Astrocyte (in vitro differentiated cells and primary cell): ENCODE measurements around the gene TRIM39. TPM values are rescaled to one million over a fixed set of nuclear protein-coding genes. Genes with fewer than 3 reads are reported as not detected.

Source experiments
- DNase-seq: peaks from one replicate; pipeline ENCODE4 v3.0.0-alpha.2; 2010; ENCODE audit warnings: low read depth
- FAIRE-seq: peaks from 2 replicates; lab custom pipeline; 2011; peaks lifted over from hg19 to GRCh38; lab: Jason Lieb, UNC
- H2AFZ ChIP-seq: 2 replicates; pipeline ENCODE4 v1.6.0; 2012; ENCODE audit warnings: low read depth, low read length, inconsistent platforms
- H3K27ac ChIP-seq: 2 replicates; pipeline ENCODE4 v1.5.1; 2011; ENCODE audit warnings: low read depth, low read length, inconsistent platforms
- H3K27me3 ChIP-seq: 2 replicates; pipeline ENCODE4 v1.6.0; 2011; ENCODE audit warnings: low read length, inconsistent platforms; ENCODE audit not compliant: insufficient read depth
- H3K36me3 ChIP-seq: 2 replicates; pipeline ENCODE4 v1.5.1; 2011; ENCODE audit warnings: low read length, inconsistent platforms; ENCODE audit not compliant: insufficient read depth
- H3K4me1 ChIP-seq: 2 replicates; pipeline ENCODE4 v1.5.1; 2011; ENCODE audit warnings: low read length, inconsistent platforms; ENCODE audit not compliant: insufficient read depth
- H3K4me2 ChIP-seq: 2 replicates; pipeline ENCODE4 v1.6.0; 2012; ENCODE audit warnings: low read length, inconsistent platforms
- H3K4me3 ChIP-seq: 2 replicates; pipeline ENCODE4 v1.5.1; 2011; ENCODE audit warnings: low read depth, mild to moderate bottlenecking, low read length, inconsistent platforms; ENCODE audit not compliant: insufficient read depth
- H3K79me2 ChIP-seq: 2 replicates; pipeline ENCODE4 v1.6.0; 2012; ENCODE audit warnings: mild to moderate bottlenecking, low read length, inconsistent platforms; ENCODE audit not compliant: insufficient read depth
- H3K9ac ChIP-seq: 2 replicates; pipeline ENCODE4 v1.6.0; 2012; ENCODE audit warnings: mild to moderate bottlenecking, low read length, inconsistent platforms
- H3K9me3 ChIP-seq: 2 replicates; pipeline ENCODE4 v1.5.1; 2012; ENCODE audit warnings: low read depth, mild to moderate bottlenecking, low read length, inconsistent platforms; ENCODE audit not compliant: insufficient read depth
- H4K20me1 ChIP-seq: 2 replicates; pipeline ENCODE4 v1.6.0; 2012; ENCODE audit warnings: low read length, inconsistent platforms; ENCODE audit not compliant: insufficient read depth
- H3K27ac Mint-ChIP-seq: one replicate; pipeline ENCODE4 v1.8.0; 2021; ENCODE audit warnings: mild to moderate bottlenecking, mixed read lengths; ENCODE audit not compliant: unreplicated experiment
- H3K27me3 Mint-ChIP-seq: one replicate; pipeline ENCODE4 v1.8.0; 2021; ENCODE audit warnings: low read depth, mixed read lengths; ENCODE audit not compliant: unreplicated experiment
- H3K36me3 Mint-ChIP-seq: one replicate; pipeline ENCODE4 v1.8.0; 2021; ENCODE audit warnings: low read depth, mixed read lengths; ENCODE audit not compliant: unreplicated experiment
- H3K4me1 Mint-ChIP-seq: one replicate; pipeline ENCODE4 v1.8.0; 2021; ENCODE audit warnings: low read depth, mixed read lengths; ENCODE audit not compliant: unreplicated experiment
- H3K4me3 Mint-ChIP-seq: one replicate; pipeline ENCODE4 v1.8.0; 2021; ENCODE audit warnings: mild to moderate bottlenecking, moderate library complexity, mixed read lengths; ENCODE audit not compliant: unreplicated experiment
- H3K9me3 Mint-ChIP-seq: one replicate; pipeline ENCODE4 v1.8.0; 2021; ENCODE audit warnings: mild to moderate bottlenecking, mixed read lengths; ENCODE audit not compliant: unreplicated experiment
- CTCF ChIP-seq: IDR thresholded peaks from 2 replicates; pipeline ENCODE4 v1.5.1; 2011; ENCODE audit warnings: low read depth, mild to moderate bottlenecking, inconsistent platforms, low read length, moderate library complexity; ENCODE audit not compliant: insufficient read depth
- EZH2 ChIP-seq: IDR thresholded peaks from 2 replicates; pipeline ENCODE4 v1.6.1; 2012; ENCODE audit warnings: mild to moderate bottlenecking, low read length, inconsistent platforms; ENCODE audit not compliant: insufficient read depth
- total RNA-seq: library from RNA; stranded (reverse); gene quantifications from 2 replicates; pipeline ENCODE4 v1.2.1, GENCODE V29; 2021

Gene TRIM39
- total RNA-seq, 1 donor from 2014 or later: 20.7 TPM

DNA sequence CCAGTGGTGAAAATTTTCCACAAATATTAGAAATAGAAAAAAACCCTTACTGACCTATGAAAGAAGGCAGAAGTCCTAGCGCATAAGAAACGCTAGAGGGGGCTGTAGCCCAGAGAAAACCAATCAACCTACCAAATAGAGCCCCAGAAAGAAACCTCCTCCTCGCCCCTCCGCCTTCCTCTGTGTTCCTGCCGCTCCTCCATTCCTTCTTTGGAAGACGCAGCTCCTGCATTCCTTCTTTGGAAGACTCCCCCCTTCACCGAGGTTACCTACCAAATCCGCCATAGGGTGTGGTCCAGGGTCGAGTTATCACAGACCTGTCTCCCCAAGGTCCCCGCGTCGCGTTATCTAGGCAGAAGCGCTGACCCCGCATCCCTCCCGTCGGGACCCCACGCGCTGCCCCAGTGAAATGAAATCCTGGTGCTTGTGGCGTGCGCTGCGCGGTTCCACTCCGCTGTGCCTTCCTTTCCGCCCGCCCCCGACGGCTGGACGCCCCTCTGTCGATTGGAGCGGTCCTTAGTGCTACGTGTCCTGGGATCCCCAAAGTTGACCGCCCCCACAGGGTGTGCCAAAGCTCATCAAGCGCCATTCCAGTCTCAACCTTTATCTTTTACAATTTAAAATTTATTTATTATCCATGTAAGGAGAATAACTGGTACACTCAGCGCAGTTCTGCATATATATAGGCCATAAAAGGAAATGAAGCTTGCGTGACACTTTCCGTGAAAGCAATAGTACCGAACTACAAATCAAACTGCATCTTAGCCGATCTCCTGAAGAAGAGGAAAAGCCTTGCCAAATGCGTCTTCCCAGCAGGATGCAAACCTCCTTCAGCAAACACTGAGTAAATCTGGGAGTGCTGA, 31.2 kb downstream of the TRIM39 start:
- Histone ChIP-seq H3K9ac (peak overlapping the region; percentile 32), H2AFZ (peak overlapping the region; percentile 91), H3K4me1 (no peaks in the 10 kb centered on the region), H3K27ac (no peak overlapping the region), H3K27me3 (peaks cover 62% of the 10 kb centered on the region), H3K4me3 (peak overlapping the region; percentile 58), H3K79me2 (no peaks in the 10 kb centered on the region), H3K36me3 (no peaks in the 10 kb centered on the region), H3K4me2 (peak overlapping the region; percentile 91), H4K20me1 (no peaks in the 10 kb centered on the region), H3K9me3 (peaks cover 2% of the 10 kb centered on the region)
- Mint-ChIP-seq H3K4me1 (peaks cover 1% of the 10 kb centered on the region), H3K36me3 (no peaks in the 10 kb centered on the region), H3K9me3 (no peaks in the 10 kb centered on the region), H3K27ac (peak overlapping the region; percentile 37), H3K4me3 (peak overlapping the region; percentile 91), H3K27me3 (peaks cover 27% of the 10 kb centered on the region)
- FAIRE-seq (no peak), DNase-seq (peak; percentile 40)
- peak; percentile 86 for TF ChIP-seq CTCF
- peak; percentile 75 for TF ChIP-seq EZH2

DNA sequence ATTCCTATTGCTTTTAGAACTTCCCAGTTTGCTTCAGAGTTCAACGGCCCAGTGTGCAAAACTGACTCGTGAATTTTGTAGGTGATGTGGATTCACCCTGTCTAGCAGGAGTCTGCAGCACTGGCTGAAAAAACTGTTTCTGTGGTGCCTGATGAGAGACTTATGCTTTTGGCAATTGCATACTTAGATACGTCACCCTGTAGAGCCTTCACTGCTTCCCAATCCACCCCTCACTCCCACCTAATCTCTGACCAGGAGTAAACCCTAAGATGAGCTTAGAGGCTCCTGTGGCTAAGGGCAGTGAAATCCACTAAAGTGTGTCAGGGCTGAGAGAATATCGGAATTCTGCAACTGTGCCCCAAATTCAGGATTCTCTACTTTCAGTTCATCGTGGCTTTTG, 32.5 kb downstream of the TRIM39 start:
- Mint-ChIP-seq H3K27ac (no peak overlapping the region), H3K36me3 (no peaks in the 10 kb centered on the region), H3K27me3 (peaks cover 33% of the 10 kb centered on the region), H3K9me3 (peaks cover 2% of the 10 kb centered on the region), H3K4me3 (no peak overlapping the region), H3K4me1 (peaks cover 1% of the 10 kb centered on the region)
- Histone ChIP-seq H3K27ac (no peak overlapping the region), H3K9me3 (peaks cover 2% of the 10 kb centered on the region), H3K9ac (no peak overlapping the region), H3K27me3 (peaks cover 67% of the 10 kb centered on the region), H3K36me3 (no peaks in the 10 kb centered on the region), H3K79me2 (no peaks in the 10 kb centered on the region), H2AFZ (no peak overlapping the region), H3K4me1 (no peaks in the 10 kb centered on the region), H3K4me2 (no peak overlapping the region), H4K20me1 (no peaks in the 10 kb centered on the region), H3K4me3 (no peak overlapping the region)
- FAIRE-seq: no peak
- TF ChIP-seq EZH2 (no peak), CTCF (no peak)
- no peak for DNase-seq

DNA sequence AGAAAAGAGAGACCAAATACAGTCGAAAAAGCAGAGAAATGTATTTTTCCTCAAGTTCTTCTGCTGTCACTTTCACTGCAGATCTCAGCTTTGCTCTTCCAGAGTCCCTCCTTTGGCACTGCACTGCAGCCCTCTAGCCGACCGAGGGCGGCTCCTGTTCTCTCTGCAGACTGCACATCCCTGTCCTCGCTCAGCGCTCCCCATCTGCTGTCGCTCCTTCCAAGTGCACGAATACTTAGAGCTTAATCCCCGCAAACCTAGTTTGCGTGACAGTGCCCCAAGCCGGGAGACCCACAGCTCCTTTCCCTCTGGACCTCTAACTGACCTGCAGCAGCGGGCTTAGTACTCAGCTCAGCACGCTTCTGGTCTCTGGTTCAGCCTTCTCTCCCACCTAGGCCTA, 33.4 kb downstream of the TRIM39 start:
- TF ChIP-seq EZH2 (no peak), CTCF (no peak)
- H3K36me3 Mint-ChIP-seq: no peaks in the 10 kb centered on the region
- DNase-seq (no peak), FAIRE-seq (no peak)
- Histone ChIP-seq H3K4me1 (no peaks in the 10 kb centered on the region), H3K4me2 (no peak overlapping the region), H3K79me2 (no peaks in the 10 kb centered on the region), H3K27ac (no peak overlapping the region), H3K9ac (no peak overlapping the region), H3K9me3 (peaks cover 2% of the 10 kb centered on the region), H4K20me1 (no peaks in the 10 kb centered on the region), H3K36me3 (no peaks in the 10 kb centered on the region), H2AFZ (no peak overlapping the region), H3K27me3 (peaks cover 65% of the 10 kb centered on the region), H3K4me3 (no peak overlapping the region)
- peaks cover 2% of the 10 kb centered on the region for H3K9me3 Mint-ChIP-seq
- no peak overlapping the region for H3K4me3 Mint-ChIP-seq
- H3K27ac Mint-ChIP-seq: no peak overlapping the region
- peaks cover 34% of the 10 kb centered on the region for H3K27me3 Mint-ChIP-seq
- H3K4me1 Mint-ChIP-seq: peaks cover 1% of the 10 kb centered on the region
